ENCODE data around the gene CCDC102A. TPM values are rescaled to one million over a fixed set of nuclear protein-coding genes. Genes with fewer than 3 reads are reported as not detected.

The CCDC102A gene
- total RNA-seq, 3 donors from 2014 or later = 1.2 to 16.2 (median 2.5) TPM

- intact Hi-C loops (cut with DNase I, micrococcal nuclease) = no loop called here
- DNase-seq (no peak), ATAC-seq (no peak)
- TF ChIP-seq CTCF (IDR thresholded peaks at IDR 0.05) = no peak
- Histone ChIP-seq H3K4me1 (ENCODE audit: low read depth) (peaks cover 20% of the 10 kb centered on the region), H3K4me3 (no peak overlapping the region), H3K9me3 (no peaks in the 10 kb centered on the region), H3K36me3 (ENCODE audit: low read depth) (peaks cover 16% of the 10 kb centered on the region)
Measured at GRCh38 chr16:57469046-57469445, 67.3 kb downstream of the CCDC102A start.

- H3K4me3 ChIP-seq = no peak overlapping the region
- peaks cover 16% of the 10 kb centered on the region for H3K36me3 ChIP-seq (ENCODE audit: low read depth)
- DNase-seq (no peak), ATAC-seq (no peak)
- peaks cover 27% of the 10 kb centered on the region for H3K4me1 ChIP-seq (ENCODE audit: low read depth)
- H3K9me3 ChIP-seq = no peaks in the 10 kb centered on the region
- intact Hi-C loops (cut with DNase I, micrococcal nuclease) = no loop called here
- TF ChIP-seq CTCF (IDR thresholded peaks at IDR 0.05) = no peak
Measured at GRCh38 chr16:57468346-57468745, 68.0 kb downstream of the CCDC102A start.

GRCh38 chr16:57464523-57464922, 71.8 kb downstream of the CCDC102A start:
- Histone ChIP-seq H3K4me1 (ENCODE audit: low read depth) (peaks cover 12% of the 10 kb centered on the region), H3K4me3 (no peak overlapping the region), H3K9me3 (no peaks in the 10 kb centered on the region), H3K36me3 (ENCODE audit: low read depth) (peaks cover 6% of the 10 kb centered on the region)
- DNase-seq = no peak
- intact Hi-C loops (cut with DNase I, micrococcal nuclease) = no loop called here
- TF ChIP-seq CTCF (IDR thresholded peaks at IDR 0.05) = no peak
- ATAC-seq = no peak

GRCh38 chr16:57462978-57463362, 73.4 kb downstream of the CCDC102A start:
- ATAC-seq (peak; percentile 64), DNase-seq (no peak)
- Histone ChIP-seq H3K9me3 (no peaks in the 10 kb centered on the region), H3K4me1 (ENCODE audit: low read depth) (peaks cover 12% of the 10 kb centered on the region), H3K36me3 (ENCODE audit: low read depth) (no peaks in the 10 kb centered on the region), H3K4me3 (peak overlapping the region; percentile 91)
- intact Hi-C loops (cut with DNase I, micrococcal nuclease) = no loop called here
- no peak for TF ChIP-seq CTCF (IDR thresholded peaks at IDR 0.05)

- TF ChIP-seq CTCF (IDR thresholded peaks at IDR 0.05) = peak; percentile 97
- peak; percentile 100 for ATAC-seq
- peak; percentile 92 to 94 (median 93) for DNase-seq
- no peaks in the 10 kb centered on the region for H3K9me3 ChIP-seq
- intact Hi-C loops (cut with DNase I, micrococcal nuclease) = no loop called here
- H3K4me3 ChIP-seq = peak within 1 kb of the TSS; percentile 91
- peaks cover 12% of the 10 kb centered on the region for H3K4me1 ChIP-seq (ENCODE audit: low read depth)
- no peaks in the 10 kb centered on the region for H3K36me3 ChIP-seq (ENCODE audit: low read depth)
Measured at GRCh38 chr16:57462209-57462977, 74.0 kb downstream of the CCDC102A start, which contains the start of gene POLR2C. Gene POLR2C (plus strand): TSS chr16:57462679. CDS start chr16:57462725, 46 bp downstream.

Other genes with a start within 250 kb of the CCDC102A start
- under 1 TPM; 0.16 to 0.51 (median 0.41) TPM for gene CCL22, start 177.8 kb downstream of the CCDC102A start, total RNA-seq
- gene CX3CL1, start 164.1 kb downstream of the CCDC102A start, total RNA-seq = 10 to 100 TPM in 1 of 3 donors, 1 to 10 TPM in 2; 2.6 to 10.5 (median 3.5) TPM
- not detected for gene CCL17, start 131.8 kb downstream of the CCDC102A start, total RNA-seq
- gene CIAPIN1, start 89.2 kb downstream of the CCDC102A start, total RNA-seq = 10 to 100 TPM; 43.2 to 63.7 (median 53.8) TPM
- 100 to 1,000 TPM in 2 of 3 donors, 10 to 100 TPM in 1; 98.0 to 147 (median 109) TPM for gene COQ9, start 89.1 kb downstream of the CCDC102A start, total RNA-seq
- 10 to 100 TPM; 50.0 to 51.3 (median 51.0) TPM for gene POLR2C, start 73.9 kb downstream of the CCDC102A start, total RNA-seq
- 100 to 1,000 TPM in 2 of 3 donors, 10 to 100 TPM in 1; 68.4 to 143 (median 101) TPM for gene DOK4, start 50.1 kb downstream of the CCDC102A start, total RNA-seq
- gene ADGRG5, start 6.1 kb upstream of the CCDC102A start, total RNA-seq = 1 to 10 TPM in 2 of 3 donors, under 1 TPM in 1; 0.51 to 1.6 (median 1.1) TPM
- 100 to 1,000 TPM in 1 of 3 donors, 10 to 100 TPM in 2; 37.0 to 104 (median 98.4) TPM for gene ADGRG1, start 92.1 kb upstream of the CCDC102A start, total RNA-seq
- 1 to 10 TPM in 2 of 3 donors, under 1 TPM in 1; 0.84 to 3.4 (median 1.8) TPM for gene ADGRG3, start 131.7 kb upstream of the CCDC102A start, total RNA-seq
- gene DRC7, start 158.2 kb upstream of the CCDC102A start, total RNA-seq = not detected
- 10 to 100 TPM; 12.8 to 21.1 (median 17.9) TPM for gene KATNB1, start 199.2 kb upstream of the CCDC102A start, total RNA-seq